Thymus (tissue), 11 donors: ENCODE measurements around the gene BIRC2. TPM values are rescaled to one million over a fixed set of nuclear protein-coding genes. Genes with fewer than 3 reads are reported as not detected.
A peak's percentile ranks its signal among the peaks of the same experiment; 100 is the strongest.
"Not testable (repeated sequence)": the region's sequence is repeated elsewhere in the genome, so short reads cannot be mapped to it uniquely, and the experiment has no call there.

ENCODE experiments used
- DNase-seq, 9 donors: peaks; one replicate each; pipeline ENCODE4 v3.0.0-alpha.2; 2013; ENCODE audit warnings: low spot score in 9 of 9, low read depth in 6 of 9, missing footprints in 1 of 9
- H3K27ac ChIP-seq, 2 donors: one replicate each; pipeline ENCODE4 v1.5.1; 2013; ENCODE audit warnings: control low read depth in 1 of 2, low read depth in 1 of 2, low read length in 1 of 2, mild to moderate bottlenecking in 1 of 2, moderate library complexity in 1 of 2
- H3K27me3 ChIP-seq, 2 donors: one replicate each; pipeline ENCODE4 v1.5.1; 2013; ENCODE audit warnings: low read length in 1 of 2; ENCODE audit not compliant: control insufficient read depth in 2 of 2, insufficient read depth in 1 of 2
- H3K36me3 ChIP-seq, 2 donors: one replicate each; pipeline ENCODE4 v1.5.1; 2013; ENCODE audit warnings: low read length in 1 of 2, mild to moderate bottlenecking in 1 of 2, moderate library complexity in 1 of 2; ENCODE audit not compliant: control insufficient read depth in 2 of 2, insufficient read depth in 2 of 2
- H3K4me1 ChIP-seq, 2 donors: one replicate each; pipeline ENCODE4 v1.5.1; 2013; ENCODE audit warnings: low read length in 2 of 2; ENCODE audit not compliant: control insufficient read depth in 2 of 2, insufficient read depth in 2 of 2
- H3K4me3 ChIP-seq, 2 donors: one replicate each; pipeline ENCODE4 v1.5.1; 2013; ENCODE audit warnings: low read length in 2 of 2, control low read depth in 1 of 2, mild to moderate bottlenecking in 1 of 2
- H3K9me3 ChIP-seq, 2 donors: one replicate each; pipeline ENCODE4 v1.5.1; 2013; ENCODE audit warnings: low read length in 1 of 2, mild to moderate bottlenecking in 1 of 2; ENCODE audit not compliant: control insufficient read depth in 2 of 2, insufficient read depth in 1 of 2
- WGBS: extraction: QIAGEN DNeasy Blood & Tissue Kit; methylation state at CpG from one replicate; pipeline ENCODE4 v1.1.7; 2013; 5-methylcytosine and 5-hydroxymethylcytosine counted together
- polyA plus RNA-seq: library from polyadenylated mRNA; stranded (reverse); fragments of 200-250 nt; gene quantifications from one replicate; pipeline ENCODE4 v1.2.3, GENCODE V29; 2013
- total RNA-seq: library from RNA; stranded (reverse); fragments of 120-200 nt; gene quantifications from one replicate; pipeline ENCODE4 v1.2.4, GENCODE V29; 2013
- donor health status: healthy.

The BIRC2 gene
- total and polyA plus RNA-seq, 2 donors, result 95.9 to 127 TPM

GRCh38 chr11:102331341-102331740 is 15.7 kb upstream of the BIRC2 start:
- DNase-seq, result no peak
- Histone ChIP-seq H3K9me3 (no peaks in the 10 kb centered on the region), H3K27me3 (no peaks in the 10 kb centered on the region), H3K27ac (no peak overlapping the region), H3K4me1 (no peaks in the 10 kb centered on the region), H3K36me3 (peaks cover 18 to 42% of the 10 kb centered on the region in 2 donors), H3K4me3 (no peak overlapping the region)
- 99% methylated on average over 2 of the region's 2 CpGs for WGBS

DNA sequence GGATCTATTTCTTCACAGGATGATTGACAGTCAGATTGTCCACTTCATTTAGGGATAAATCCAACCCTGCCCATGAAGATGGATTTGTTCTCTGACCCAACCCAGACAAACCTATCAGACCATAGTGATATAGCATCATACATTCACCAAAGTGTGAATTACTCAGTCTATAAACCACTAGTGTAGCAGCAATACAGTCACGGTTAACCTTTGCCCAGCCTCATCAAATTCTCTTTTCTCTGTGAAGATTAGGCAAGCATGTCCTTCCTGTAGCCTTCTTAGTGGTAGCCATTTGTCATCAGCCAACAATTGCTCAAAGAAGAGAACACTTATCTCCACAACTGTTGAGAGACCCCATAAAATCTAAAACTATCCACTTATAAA is 14.4 kb upstream of the BIRC2 start:
- Histone ChIP-seq H3K27ac (no peak overlapping the region), H3K4me1 (no peaks in the 10 kb centered on the region), H3K9me3 (no peaks in the 10 kb centered on the region), H3K36me3 (peaks cover 14 to 38% of the 10 kb centered on the region in 2 donors), H3K27me3 (no peaks in the 10 kb centered on the region), H3K4me3 (no peak overlapping the region)
- WGBS, result 99% methylated on average over 1 of the region's 1 CpG
- DNase-seq, result no peak

DNA sequence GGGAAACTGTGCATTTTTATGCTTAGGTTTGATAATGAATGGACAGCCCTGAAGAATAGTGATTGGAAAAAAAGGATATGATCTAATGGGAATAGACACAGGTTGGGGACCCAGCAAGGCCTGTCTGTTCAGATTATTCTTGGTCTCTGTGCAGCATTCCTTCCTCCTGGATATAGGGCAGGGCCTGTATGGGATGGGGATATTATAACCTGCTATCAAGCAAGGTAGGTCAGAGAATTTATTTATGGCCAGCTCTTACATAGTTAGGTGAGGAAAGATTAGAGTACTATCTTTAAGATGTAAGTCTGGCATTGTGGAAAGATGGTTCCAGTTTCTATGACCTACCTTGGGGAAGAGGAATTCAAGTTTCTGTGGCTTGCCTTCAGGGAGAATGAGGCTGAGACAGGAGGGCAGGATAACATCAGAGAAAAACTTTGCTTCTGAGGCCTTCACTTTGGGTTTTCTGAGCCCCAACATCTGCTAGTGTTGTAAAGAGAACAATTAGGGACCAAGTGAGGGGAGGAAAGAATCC is 8.5 kb upstream of the BIRC2 start:
- Histone ChIP-seq H3K9me3 (no peaks in the 10 kb centered on the region), H3K27ac (no peak overlapping the region), H3K36me3 (peaks cover 2 to 25% of the 10 kb centered on the region in 2 donors), H3K4me1 (peaks cover 2 to 3% of the 10 kb centered on the region in 2 donors), H3K27me3 (no peaks in the 10 kb centered on the region), H3K4me3 (no peak overlapping the region)
- no peak for DNase-seq

GRCh38 chr11:102341311-102341710 is 5.7 kb upstream of the BIRC2 start:
- H3K36me3 ChIP-seq, result peaks cover 0 to 20% of the 10 kb centered on the region in 2 donors
- not testable (repeated sequence) for H3K4me3 ChIP-seq, H3K27me3 ChIP-seq, DNase-seq, H3K27ac ChIP-seq, H3K9me3 ChIP-seq, H3K4me1 ChIP-seq
- WGBS, result 94% methylated on average over 7 of the region's 7 CpGs

DNA sequence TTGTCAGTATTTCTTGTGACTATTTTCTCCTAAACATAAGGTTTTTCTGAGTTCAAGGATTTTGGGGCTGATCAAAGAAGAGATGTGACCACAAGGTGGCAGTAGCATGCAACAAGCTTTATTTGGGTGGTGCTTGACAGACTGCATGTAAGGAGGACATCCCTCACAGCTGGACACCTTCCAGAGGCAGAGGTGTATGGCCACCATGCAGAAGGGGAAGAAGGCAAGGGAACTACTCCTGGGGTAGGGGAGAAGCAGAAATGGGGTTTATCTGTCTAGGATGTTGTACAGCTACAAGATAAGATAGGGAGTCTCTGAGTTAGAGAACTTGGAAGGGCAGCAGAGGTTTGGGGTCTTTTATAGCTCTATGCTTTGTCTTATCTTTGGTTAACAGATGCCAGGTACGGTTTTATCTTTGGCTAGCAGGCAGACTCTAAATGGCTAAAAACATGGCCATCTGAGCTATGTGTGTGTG is 5.1 kb upstream of the BIRC2 start:
- Histone ChIP-seq H3K9me3 (no peaks in the 10 kb centered on the region), H3K36me3 (peaks cover 0 to 18% of the 10 kb centered on the region in 2 donors), H3K4me3 (no peak overlapping the region), H3K4me1 (peaks cover 7 to 8% of the 10 kb centered on the region in 2 donors), H3K27ac (no peak overlapping the region), H3K27me3 (no peaks in the 10 kb centered on the region)
- peak; percentile 63 to 93 (median 90) for DNase-seq
- 22% methylated on average over 1 of the region's 1 CpG for WGBS

GRCh38 chr11:102343809-102344208 is 3.2 kb upstream of the BIRC2 start:
- Histone ChIP-seq H3K27me3 (no peaks in the 10 kb centered on the region), H3K36me3 (peaks cover 0 to 4% of the 10 kb centered on the region in 2 donors), H3K27ac (no peak overlapping the region), H3K4me1 (peaks cover 7 to 8% of the 10 kb centered on the region in 2 donors), H3K9me3 (no peaks in the 10 kb centered on the region), H3K4me3 (no peak overlapping the region)
- DNase-seq, result no peak
- 89% methylated on average over 1 of the region's 1 CpG for WGBS

- no peaks in the 10 kb centered on the region for H3K27me3 ChIP-seq
- H3K9me3 ChIP-seq, result no peaks in the 10 kb centered on the region
- peaks cover 13 to 16% of the 10 kb centered on the region in 2 donors for H3K4me1 ChIP-seq
- 67% methylated on average over 8 of the region's 8 CpGs for WGBS
- H3K36me3 ChIP-seq, result peaks cover 4 to 11% of the 10 kb centered on the region in 2 donors
- peak overlapping the region; percentile 83 to 94 for H3K4me3 ChIP-seq
- H3K27ac ChIP-seq, result peak overlapping the region; percentile 52 to 99
- peak in 2 of 9 donors; percentile 32 to 56 for DNase-seq
Measured at GRCh38 chr11:102345904-102346303, 1.1 kb upstream of the BIRC2 start.

GRCh38 chr11:102346456-102346747 is 612 bp upstream of the BIRC2 start:
- DNase-seq, result no peak
- under 1% methylated on average over 5 of the region's 5 CpGs for WGBS
- Histone ChIP-seq H3K27ac (peak overlapping the region; percentile 99), H3K27me3 (no peaks in the 10 kb centered on the region), H3K4me3 (peak overlapping the region; percentile 83 to 94), H3K9me3 (no peaks in the 10 kb centered on the region), H3K4me1 (peaks cover 13 to 16% of the 10 kb centered on the region in 2 donors), H3K36me3 (peaks cover 4 to 16% of the 10 kb centered on the region in 2 donors)

GRCh38 chr11:102347462-102348370 is 702 bp downstream of the BIRC2 start:
- no peaks in the 10 kb centered on the region for H3K27me3 ChIP-seq
- WGBS, result under 1% methylated on average over 33 of the region's 33 CpGs
- peak overlapping the region; percentile 99 for H3K27ac ChIP-seq
- H3K4me3 ChIP-seq, result peak overlapping the region; percentile 83 to 94
- DNase-seq, result peak in 6 of 9 donors; percentile 27 to 78 (median 52)
- H3K4me1 ChIP-seq, result peaks cover 10 to 14% of the 10 kb centered on the region in 2 donors
- H3K9me3 ChIP-seq, result no peaks in the 10 kb centered on the region
- H3K36me3 ChIP-seq, result peaks cover 4 to 18% of the 10 kb centered on the region in 2 donors
